Stimulated activated CD8-positive, alpha-beta memory T cell treated with anti-CD3 and anti-CD28 coated beads, Interleukin-7, amount 100 ng/mL, for 1 hour (primary cell): Measurements from ENCODE around the gene TIAL1.
"Not testable (repeated sequence)": the region's sequence is repeated elsewhere in the genome, so short reads cannot be mapped to it uniquely, and the experiment has no call there.

Experiments
- DNase-seq, 2 donors: peaks; one replicate each; pipeline ENCODE4 v3.0.0-alpha.2; 2020; ENCODE audit warnings: low read depth in 2 of 2

TIAL1 gene

DNA sequence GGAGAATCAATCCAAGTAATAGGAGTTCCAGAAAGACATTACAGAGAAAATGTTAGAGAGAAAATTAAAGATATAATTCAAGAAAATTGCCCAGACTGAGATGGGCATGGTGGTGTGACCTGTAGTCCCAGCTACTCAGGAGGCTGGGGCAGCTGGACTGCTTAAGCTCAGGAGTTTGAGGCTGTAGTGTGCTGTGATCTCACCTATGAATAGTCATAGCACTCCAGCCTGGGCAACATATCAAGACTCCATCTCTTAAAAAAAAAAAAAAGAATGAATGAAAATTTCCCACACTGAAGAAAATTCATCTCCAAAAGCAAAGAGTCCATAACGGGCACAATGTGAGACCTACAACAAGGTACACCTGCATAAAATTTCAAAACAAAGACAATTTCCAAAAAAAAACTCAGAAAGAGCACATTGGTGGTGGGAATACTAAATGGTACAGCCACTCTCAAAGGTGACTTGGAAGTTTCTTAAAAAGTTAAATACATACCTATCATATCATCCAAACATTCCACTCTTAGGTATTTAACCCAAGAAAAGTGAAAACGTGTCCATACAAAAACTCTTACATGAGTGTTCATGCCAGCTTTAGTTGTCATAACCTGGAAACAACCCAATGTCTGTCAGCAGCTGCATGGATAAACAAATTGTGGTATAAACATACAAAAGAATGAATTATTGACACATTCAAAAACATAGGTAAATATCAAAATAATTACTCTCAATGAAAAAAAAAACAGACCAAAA, 47.3 kb downstream of the TIAL1 start:
- DNase-seq, result no peak

DNA sequence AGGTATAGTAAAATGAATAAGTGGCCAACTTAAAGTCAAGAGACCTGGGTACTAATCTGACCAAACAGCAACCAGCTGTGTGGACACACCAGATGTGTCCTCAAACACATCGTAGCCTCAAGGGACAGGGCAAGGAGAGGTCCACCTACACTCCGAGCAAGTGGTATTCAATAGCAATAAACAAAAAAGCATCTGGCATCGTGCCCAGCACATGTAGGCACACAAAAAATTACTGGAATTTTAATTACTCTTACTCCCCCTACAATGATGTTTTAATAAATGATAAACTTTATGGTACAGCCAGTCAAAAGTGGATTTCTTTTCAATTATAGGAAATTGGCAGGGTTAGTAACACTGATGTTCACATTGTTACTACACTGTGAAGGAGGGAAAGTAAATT, 50.8 kb downstream of the TIAL1 start:
- DNase-seq, result no peak

DNA sequence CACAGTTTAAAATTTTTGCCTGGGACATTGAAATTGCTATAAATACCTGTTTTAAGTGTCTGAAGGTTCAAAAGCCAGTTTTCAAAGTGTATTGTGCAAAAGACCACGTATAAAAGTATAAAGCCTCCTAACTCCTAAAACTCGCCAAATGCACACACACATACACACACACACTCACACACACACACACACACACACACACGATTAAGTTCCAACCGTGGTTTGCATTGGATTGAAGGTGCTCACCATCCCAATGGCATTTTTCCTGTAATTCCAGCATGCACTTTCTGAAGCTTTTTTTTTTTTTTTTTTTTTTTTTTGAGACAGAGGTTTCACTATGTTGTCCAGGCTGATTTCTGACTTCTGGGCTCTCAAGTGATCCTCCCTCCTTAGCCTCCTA, 51.5 kb downstream of the TIAL1 start:
- DNase-seq, result no peak

DNA sequence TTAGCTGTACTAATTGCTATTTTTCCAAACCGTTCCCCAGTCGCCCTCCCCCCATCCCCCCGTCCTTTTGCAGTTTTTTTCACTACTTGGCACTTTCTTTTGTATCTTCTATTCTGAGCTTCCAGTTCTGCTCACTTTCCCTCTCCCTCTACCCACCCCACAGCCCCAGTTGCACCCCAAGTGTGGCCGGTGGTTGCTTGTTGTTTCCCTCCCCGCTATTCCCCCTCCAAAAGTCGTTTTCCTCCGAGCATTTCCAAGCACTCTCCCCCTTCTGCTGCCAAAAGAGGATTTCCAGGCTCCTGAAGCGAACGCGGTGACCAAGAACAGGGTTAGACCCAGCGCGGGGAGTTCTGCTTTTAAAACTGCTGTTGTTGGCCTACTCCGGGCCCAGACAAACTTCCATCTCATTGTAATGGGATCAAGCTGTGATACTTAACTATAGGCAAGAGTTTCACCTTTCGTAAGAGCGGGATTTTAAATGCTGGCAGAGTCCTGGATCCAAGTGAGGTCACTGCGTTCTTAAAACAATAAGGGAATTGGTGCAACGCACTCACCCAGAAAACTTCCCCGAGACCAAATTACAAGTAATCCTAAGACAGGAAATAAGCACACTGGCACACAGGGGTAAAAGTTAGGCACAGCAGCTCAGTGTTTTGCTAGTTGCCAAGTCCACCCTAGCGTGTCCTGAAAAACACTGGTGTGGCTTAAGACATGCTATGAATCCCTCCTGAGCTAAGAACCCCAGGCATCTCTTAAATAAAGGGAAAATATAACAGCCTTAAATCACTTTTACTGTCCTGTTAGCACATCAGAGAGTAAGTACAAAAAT, 52.7 kb downstream of the TIAL1 start:
- DNase-seq, result no peak

DNA sequence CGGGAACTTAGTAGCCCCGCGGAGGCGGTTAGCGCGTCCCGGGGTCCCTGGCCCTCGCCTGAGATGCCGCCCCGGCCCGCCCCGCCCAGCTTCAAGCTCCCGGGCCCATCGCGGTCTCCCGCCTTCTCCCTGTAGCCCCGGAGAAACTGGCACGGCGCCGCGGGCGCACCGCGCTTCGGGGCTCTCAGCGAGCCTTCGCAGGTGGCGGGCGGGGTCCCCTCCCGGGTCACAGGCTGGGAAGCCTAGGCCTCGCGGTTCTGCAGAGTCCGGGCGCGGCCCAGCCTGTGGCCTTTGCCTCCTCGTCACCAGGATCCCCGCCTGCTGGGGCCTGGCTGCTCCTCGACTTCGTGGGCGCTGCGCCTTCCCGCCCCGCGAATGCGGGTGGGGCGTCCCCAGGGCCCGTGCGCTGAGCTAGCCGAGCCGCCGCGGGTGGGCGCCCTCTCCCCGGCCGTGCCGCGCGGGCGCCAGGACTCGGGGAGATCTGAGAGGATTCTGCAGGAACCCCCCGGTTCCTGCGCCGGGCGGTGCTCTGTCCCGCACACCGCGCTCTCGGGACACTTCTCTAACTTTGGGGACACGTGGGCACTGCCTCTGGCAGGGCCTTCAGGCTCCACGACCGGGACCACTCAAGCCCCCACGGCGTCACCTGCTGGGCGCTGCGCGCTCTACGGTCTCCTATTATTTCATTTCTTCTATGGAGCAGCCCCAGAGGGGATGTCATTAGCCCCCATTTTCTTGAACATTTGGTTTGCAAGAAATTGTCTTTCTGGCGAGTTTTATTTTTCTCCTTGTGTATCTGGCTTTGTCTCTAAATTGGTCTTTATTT, 53.6 kb downstream of the TIAL1 start:
- peak; percentile 24 to 32 for DNase-seq

DNA sequence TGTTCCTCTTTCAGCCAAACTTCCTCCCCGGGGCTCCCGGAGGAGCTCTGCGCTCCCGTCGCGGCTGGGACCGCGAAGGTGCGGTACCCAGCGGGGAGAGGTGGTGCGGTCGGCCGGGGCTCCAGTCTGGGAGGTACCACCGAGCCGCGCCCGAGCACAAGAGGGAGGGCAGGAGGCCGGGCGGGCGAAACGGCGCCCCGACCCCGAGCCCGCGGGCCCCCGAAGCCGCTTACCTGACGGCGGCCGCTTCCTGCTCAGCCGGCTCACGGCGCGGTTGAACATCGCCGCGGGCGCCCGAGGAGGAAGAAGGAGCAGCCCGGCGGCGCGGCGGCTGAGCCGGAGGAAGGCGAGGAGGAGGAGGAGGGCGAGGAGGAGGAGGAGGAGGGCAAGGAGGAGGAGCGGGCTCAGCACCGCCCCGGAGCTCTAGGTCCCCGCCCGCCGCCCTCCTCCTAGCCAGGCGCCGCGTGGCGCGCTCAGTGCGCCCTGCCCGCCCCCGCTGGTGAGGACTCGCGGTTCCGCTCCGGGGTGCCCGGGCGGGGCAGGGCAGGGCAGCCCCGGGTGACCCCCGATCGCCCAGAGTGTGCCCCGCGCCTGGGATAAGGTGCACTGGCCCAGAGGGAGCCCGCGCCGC, 54.3 kb downstream of the TIAL1 start, which contains the start of gene RGS10:
Gene RGS10, minus strand, starts transcription at position 363 of the 631 bp plus-strand sequence. Its CDS starts 81 bp downstream, at position 282.
- peak; percentile 63 to 67 for DNase-seq

DNA sequence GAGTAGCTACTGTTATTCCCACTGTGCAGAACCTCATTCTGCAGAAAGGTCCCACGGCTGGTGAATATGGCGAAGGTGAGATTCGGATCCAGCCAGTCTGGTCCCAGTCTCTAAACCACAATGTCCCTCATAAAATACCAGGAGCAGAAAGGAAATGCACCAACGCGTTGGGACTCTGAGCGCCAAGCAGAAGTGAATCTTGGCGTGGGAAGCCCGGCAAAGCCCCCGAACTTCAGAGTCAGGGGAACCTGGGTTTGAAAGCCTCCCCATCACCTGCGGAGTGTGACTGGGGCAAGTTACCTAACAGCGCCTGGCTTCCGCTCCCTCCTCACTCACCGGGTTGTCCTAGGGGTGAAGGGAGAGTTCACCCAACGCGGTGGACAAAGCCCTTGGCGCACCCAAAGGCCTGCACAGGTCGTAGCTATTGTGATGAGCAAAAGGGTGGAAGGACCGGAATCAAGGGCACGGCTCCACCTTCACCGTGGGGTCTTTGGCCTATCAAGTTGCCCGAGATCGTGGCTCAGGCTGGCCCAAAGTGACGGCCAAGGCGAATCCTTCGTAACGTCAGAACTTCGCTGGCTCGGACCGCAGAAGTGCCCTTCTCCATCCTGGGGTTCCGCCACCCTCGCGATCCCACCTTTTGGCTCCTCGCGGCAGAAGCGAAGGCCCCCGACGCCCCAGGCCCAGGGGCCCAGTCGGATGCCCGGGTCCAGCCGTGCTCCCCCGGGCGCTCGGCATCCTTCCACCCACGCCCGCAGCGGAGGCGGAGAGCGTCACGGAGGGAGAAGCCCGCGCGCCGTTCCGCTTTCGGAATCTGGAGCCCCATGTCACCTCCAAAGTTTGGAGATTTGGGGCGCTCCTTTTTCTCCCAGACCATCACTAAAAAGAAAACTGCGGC, 55.1 kb downstream of the TIAL1 start:
- peak; percentile 21 to 27 for DNase-seq

DNA sequence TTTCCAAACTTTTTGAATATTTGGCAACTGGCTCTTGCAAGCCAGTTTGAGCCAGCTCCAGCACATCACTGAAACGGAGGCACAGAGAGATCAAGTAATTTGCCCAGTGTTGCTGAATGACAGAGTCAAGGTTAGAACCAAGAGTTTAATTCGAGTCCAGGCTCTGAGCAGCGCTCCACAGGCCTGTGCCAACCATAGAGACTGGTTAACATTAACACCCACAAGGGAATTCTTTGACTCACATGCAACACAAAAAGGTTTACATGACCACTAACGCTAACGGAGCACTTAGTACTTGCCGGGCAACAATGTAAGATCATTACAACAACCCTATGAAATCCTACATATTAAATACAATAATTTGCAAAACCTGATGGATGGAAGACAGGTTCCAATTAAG, 55.7 kb downstream of the TIAL1 start:
- DNase-seq, result no peak

DNA sequence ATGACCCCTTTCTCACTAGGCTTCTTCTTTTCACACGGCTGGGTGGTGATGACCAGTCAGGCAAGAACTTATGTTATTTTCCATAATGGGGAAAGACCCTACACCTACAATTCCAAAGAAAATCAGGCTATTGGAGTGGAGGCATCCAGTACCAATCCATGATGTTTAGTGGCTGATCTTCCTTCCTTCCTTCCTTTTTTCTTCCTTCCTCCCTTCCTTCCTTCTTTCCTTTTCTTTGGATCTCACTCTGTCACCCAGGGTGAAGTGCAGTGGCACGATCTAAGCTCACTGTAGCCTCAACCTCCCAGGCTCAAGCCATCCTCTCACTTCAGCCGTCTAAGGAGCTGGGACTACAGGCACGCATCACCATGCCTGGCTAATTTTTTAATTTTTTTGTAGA, 56.7 kb downstream of the TIAL1 start:
- no peak for DNase-seq

DNA sequence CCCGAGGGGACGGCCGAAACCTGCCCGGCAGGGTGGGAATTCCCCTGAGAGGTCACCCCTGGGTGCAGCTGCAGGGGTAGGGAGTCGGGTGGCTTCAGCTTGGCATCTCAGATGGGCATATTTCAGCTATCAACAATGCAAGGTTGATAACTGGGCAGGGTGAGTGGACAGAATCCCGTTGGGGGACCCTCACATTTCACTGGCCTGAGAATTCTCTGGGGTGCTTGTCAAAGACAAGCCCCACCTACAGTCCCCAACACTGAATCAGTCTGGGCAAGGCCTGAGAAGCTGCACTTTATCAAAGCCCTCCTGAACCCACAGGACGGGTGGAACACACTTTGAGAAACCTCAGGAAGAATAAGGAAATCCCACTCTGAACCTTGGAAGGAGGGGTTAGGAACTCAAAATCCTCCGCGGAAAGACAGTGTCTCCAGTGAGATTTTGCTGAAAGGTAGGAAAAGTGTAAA, 57.4 kb downstream of the TIAL1 start:
- no peak for DNase-seq

DNA sequence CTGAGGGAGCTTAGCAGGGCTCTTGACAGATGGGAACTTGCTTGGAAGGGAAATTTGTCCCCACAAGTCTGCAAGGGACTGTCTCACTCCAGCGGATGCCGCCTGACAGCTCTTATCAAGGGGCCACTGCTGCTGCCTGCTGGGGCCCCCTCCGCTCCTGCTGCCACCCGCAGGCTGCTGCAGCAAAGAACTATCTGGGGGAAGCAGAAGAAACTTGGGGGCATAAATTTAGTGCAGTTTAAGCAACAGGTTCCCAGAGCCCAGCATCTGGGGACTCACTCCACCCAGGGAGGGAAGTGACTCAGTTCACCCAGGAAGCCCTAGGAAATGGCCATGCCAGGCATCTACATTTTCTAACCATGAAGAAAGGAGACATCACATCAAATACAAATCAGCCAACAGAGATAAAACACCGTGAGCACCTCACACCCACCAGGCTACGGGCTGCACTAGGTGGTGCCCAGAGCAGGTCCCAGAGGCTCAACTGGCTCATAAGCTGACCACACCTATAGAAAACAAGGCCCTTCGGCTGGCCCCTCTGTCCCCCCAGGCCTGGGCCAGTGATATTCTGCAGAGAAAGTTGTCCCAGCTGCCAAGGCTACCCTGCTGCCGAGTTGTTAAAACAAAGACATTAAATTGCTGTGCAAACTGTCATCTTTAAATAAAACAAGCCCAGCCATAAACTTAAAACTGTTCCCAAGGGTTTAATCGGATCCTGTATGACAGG, 58.0 kb downstream of the TIAL1 start:
- no peak for DNase-seq

DNA sequence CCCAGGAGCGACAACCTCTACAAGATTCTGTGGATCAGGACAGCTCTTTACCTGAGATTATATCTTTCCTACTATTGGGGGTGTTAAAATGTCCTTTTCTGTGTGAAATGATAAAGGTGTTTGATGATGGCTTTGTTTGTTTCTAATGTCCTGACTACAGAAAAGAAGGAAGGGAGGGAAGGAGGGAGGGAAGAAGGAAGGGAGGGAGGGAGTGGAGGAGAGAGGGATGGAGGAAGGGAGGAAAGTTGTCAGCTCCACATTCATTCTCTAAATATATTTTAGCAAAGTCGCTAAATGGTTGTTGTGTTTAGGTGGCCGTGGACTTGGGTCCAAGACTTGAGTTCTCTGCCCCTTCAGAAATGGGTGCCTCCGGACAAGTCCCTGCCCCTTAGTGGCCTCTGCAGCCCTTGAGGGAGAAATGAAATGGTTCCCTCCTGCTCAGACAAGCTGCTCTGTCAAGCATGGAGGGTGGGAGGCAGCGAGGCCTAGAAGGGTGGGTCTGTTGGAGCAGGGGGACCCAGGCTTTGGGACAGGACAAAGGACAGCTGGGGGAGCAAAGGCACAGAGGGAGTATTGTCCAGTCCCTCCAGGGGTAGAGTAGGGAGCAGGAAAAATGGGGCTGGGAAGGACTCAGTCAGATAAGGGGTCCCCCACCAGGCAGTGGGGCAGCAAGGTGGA, 58.7 kb downstream of the TIAL1 start:
- DNase-seq, result no peak

DNA sequence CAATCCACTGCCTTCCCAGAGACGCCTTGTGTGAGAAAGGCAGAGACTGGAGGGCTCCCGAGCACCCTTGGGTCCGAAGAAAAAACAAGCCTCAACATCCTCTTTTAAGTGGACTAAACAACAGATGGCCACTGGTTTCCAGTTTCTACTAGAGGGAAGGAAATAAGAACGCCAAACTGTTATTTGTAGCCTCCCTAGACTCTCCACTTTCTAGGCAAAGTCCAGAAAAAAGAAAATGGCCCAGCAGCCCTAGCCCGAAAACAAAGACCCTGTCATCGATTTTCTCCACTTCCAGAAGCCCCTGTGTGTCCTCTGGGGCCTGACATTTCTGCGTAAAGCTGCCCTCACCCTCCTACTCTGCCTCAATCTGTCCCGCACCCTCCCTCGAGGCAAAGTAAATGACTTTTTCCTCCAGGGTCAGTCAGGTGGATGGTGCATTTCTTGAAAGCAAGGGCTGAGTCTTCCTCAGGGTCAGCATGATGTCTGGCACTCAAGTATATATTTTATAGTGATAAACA, 60.2 kb downstream of the TIAL1 start:
- no peak for DNase-seq

DNA sequence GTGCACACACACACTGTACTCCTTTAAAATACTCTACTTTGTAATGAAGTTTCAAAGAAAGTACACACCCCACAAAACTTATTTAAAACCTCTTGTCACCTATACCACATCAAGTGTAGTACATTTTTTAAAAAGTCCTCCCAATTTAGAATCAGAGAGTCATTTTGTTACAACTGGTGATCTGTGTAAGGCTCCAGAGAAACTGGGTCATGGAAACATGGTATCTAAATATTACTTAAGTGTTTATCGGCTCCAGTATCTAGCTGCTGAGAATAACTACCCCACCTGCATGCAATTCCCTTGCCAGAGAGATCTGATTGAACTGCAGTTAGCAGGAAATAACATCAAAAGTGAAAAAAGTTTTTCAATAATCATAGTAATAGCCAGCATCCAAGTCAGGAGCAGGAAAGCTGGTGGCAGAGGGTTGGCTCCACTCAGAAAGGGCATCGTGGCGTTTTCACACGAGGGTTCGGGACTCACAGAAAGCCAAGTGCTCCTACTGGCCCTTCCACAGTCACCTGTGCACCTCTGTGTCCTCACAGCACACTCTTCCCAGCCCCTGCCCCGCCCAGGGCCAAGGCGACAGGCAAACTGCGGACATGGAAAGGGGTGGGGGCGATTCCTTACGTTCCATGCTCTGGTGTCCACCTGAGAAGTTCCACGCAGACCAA, 60.8 kb downstream of the TIAL1 start:
- no peak for DNase-seq

DNA sequence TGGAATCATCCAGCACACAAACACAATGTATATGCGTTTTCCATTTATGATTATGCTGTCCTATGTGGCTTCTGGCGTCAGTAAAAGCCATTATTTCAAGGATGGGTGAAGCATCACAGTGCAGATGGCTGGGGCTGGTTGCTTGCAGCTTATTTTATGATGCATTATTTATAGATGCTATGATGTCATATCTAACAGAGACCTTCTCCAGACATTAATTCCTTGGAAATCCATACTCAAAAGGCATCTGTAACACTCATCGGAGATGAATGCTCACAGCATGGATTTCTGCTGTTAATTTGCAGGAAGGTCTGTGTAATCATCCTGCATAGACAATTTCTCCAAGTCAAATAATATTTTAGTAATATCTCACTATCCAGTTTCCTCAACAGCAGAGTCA, 61.5 kb downstream of the TIAL1 start:
- no peak for DNase-seq

DNA sequence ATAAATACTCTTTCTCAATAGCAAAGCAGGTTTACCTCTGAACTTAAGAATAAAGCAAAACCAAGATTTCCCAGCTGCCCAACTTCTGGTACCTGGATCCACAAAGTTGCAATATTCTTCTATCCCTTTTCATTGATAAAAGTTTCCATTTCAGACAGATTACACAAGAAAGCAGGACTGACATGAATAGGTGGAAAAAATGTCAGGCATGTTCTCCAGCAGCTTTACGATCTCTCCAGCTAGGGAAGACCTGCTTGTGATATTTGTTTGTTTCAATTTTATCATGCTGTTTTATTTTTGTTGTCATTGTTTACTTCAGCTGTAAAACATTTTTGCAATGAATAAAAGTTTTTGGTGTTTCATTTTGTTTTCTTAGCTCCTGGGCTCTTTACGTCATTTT, 63.3 kb downstream of the TIAL1 start:
- no peak for DNase-seq

DNA sequence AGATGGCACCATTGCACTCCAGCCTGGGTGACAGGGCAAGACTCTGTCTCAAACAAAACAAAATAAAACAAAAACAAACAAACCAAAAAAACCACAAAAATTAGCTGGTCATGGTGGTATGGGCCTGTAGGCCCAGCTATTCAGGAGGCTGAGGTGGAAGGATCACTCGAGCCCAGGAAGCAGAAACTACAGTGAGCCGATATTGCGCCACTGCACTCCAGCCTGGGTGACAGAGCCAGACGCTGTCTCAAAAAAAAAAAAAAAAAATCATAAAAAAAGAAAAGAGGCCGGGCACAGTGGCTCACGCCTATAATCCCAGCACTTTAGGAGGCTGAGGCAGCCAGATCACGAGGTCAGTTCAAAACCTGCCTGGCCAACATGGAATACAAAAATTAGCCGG, 64.0 kb downstream of the TIAL1 start:
- not testable (repeated sequence) for DNase-seq

DNA sequence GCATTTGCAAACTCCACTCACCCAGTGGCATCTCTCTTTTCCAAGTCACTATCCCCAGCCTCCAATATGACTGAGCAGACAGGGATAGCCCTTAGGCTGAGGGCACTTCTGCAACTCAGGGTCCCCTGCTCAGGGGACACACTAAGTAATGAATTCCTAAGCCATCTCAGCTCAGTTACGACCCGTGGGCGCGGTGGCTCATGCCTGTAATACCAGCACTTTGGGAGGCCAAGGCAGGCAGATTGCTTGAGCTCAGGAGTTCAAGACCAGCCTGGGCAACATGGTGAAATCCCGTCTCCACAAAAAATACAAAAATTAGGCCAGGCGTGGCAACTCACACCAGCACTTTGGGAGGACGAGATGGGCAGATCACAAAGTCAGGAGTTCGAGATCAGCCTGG, 64.5 kb downstream of the TIAL1 start:
- DNase-seq, result not testable (repeated sequence)
